ENCODE data around the gene NSUN6.
"Not testable (repeated sequence)": the region's sequence is repeated elsewhere in the genome, so short reads cannot be mapped to it uniquely, and the experiment has no call there.

The NSUN6 gene

DNA sequence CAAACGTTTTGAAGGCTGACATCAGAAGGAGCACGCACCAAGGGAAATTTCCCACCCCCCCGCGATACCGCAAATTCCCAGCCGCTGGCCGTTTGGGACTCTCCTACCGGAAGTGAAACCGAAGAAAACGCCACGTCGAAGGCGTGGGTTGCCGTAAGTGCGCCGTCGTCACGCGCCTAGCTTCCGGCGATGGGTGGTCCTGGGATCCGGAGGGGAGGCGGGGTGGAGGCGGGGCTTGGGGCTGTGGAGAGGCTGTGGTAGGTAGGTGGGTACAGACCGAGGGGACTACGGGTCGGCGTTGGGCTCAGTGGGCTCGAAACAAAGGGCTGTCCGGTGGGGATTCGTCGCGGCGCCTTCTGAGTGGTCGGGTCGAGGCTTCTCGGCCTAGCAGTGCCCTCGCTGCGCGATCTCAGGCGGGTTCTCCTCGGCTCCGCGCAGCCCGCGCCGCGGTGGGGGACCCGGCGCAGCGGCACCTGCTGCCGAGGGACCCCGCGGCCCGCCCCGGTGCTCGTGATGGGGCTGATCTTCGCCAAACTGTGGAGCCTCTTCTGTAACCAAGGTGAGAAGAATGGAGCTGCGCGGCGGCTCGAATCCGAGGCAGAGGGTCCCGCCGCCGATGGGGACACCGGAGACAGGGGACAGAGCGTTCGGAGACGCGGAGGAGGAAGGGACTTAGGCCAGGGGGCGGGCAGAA, 7.9 kb upstream of the NSUN6 start, which contains the start of gene ARL5B:
Gene ARL5B, plus strand, starts transcription at position 307 of the 694 bp plus-strand sequence. Its CDS starts 207 bp downstream, at position 514.
- peak; percentile 99 for DNase-seq

DNA sequence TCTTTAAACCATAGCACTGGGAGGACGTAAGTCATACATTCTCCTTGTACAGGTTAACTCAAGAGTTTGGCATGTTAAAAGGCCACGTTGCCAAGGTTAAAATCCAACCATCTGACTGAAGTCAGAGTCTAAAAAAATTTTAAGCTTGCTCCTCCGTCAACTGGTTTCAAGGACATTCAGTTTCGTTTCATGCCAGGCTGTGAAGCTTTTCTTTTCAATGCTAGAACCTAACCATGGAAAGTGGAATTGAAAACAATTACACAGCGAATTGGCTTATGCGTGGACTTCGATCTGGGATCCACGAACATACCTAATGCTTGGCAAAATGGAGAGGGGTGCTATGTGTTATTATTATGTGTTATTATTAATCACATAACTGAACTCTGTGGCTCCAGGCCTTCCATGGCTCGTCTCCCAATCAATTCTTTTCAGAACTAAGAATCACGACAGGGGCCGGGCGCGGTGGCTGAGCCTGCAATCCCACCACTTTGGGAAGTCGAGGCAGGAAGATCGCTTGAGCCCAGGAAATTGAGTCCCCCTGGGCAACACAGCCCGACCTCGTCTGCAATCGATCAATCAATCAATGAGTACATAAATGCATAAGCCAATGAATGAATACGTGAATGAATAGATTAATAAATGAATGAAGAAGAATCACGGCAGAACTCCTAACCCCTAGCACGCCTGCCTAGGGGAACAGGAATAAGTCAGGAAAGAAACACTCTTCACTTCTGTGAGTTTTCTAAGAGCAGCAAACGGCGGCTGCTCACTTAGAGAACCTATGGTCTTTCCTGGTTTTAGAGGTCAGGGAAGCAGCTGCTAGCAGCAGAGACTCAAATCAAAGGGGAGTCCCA, 7.1 kb upstream of the NSUN6 start:
- DNase-seq, result peak; percentile 31

DNA sequence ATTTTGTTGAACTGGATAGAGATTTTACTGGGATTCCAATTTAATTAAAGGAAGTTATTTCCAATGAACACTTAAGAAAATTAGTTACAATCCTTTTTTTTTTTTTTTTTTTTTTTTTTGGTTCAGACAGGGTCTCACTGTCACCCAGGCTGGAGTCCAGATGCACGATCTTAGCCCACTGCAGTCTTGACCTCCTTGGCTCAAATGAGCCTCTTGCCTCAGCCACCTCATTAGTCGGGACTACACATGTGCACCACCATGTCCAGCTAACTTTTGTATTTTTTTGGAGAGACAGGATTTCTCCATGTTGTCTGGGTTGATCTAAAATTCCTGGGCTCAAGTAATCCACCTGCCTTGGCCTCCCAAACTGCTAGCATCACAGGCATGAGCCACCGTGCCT, 5.3 kb upstream of the NSUN6 start:
- no peak for DNase-seq

DNA sequence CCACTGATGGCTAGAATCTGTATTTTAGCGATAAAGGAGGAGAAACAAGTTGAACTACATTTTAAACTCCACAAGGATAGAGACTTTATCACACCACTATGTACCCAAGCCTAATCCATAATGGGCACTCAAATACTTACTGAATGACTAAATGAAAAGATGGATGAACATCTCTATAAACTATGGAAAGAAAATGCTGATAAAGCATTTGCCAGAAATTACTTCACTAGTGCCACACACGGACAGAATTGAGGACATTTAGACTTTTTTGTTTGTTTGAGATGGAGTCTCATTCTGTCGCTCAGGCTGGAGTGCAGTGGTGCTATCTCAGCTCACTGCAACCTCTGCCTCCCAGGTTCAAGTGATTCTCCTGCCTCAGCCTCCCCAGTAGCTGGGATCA, 1.7 kb upstream of the NSUN6 start:
- DNase-seq, result no peak

GRCh38 chr10:18650404-18650997, 886 bp downstream of the NSUN6 start:
- DNase-seq, result no peak

GRCh38 chr10:18649364-18649959, 1.9 kb downstream of the NSUN6 start:
- DNase-seq, result no peak

DNA sequence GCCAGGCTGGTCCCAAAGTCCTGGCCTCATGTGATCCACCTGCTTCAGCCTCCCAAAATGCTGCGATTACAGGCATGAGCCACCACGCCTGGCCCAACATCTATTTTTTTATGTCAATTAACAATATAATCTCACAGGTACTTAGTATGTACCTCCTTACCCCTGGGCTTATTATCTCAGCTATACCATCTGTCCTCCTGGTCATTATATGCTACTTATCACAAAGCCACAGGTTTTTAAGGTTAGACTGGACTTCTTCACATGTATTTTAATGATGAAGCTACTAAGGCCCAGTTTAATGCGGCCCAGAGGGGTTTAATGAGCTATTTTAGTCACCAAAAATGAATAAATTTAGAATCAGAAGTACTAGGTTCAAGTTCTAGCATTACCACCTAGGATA, 3.4 kb downstream of the NSUN6 start:
- no peak for DNase-seq

- no peak for DNase-seq
Measured at GRCh38 chr10:18647151-18647550, 4.2 kb downstream of the NSUN6 start.

- DNase-seq, result not testable (repeated sequence)
Measured at GRCh38 chr10:18639719-18640118, 11.7 kb downstream of the NSUN6 start.

- DNase-seq, result not testable (repeated sequence)
Measured at GRCh38 chr10:18637400-18637799, 14.0 kb downstream of the NSUN6 start.

DNA sequence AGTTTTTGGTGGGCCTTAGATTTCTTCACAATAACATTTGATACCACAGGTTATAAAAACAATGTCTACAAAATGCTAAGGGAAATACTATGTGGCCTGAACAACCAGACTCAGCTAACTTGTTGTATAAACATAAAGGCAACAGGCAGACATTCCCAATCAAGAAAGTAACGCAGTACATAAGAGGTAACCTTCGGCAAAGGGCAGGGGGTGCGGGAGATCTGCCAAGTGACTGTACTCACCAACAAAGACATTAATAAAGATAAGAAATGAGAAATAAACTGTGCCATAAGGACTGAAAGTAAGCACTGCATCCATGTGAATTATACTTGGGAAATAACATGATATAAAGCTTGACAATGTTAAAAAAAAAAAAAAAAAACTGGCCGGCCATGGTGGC, 15.4 kb downstream of the NSUN6 start:
- DNase-seq, result no peak

- DNase-seq, result not testable (repeated sequence)
Measured at GRCh38 chr10:18632500-18632899, 18.9 kb downstream of the NSUN6 start.

DNA sequence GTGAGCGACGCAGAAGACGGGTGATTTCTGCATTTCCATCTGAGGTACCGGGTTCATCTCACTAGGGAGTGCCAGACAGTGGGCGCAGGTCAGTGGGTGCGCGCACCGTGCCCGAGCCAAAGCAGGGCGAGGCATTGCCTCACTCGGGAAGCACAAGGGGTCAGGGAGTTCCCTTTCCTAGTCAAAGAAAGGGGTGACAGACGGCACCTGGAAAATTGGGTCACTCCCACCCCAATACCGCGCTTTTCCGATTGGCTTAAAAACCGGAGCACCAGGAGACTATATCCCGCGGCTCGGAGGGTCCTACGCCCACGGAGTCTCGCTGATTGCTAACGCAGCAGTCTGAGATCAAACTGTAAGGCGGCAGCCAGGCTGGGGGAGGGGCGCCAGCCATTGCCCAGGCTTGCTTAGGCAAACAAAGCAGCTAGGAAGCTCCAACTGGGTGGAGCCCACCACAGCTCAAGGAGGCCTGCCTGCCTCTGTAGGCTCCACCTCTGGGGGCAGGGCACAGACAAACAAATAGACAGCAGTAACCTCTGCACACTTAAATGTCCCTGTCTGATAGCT, 23.9 kb downstream of the NSUN6 start:
- peak; percentile 65 for DNase-seq

GRCh38 chr10:18625886-18626285, 25.5 kb downstream of the NSUN6 start:
- DNase-seq, result no peak

GRCh38 chr10:18623671-18624070, 27.7 kb downstream of the NSUN6 start:
- peak; percentile 50 for DNase-seq

DNA sequence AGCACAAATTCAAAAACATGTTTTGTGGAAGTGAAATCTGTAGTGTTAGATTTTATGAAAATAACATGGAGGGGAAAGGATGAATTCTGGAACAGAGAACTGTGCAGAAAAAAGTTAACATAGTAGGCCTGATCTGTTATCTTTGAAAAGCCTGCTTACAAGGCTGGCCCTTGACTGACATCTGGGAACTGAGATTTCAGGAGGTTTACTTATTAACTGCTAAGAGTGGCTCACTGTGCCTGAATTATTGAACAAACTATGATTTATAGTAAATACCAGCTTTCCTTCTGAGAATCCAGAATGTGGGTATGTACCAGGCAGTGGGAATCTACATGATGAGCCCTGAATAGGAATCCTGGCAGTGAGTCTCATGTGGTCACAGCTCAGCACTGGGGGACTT, 30.5 kb downstream of the NSUN6 start:
- DNase-seq, result no peak

DNA sequence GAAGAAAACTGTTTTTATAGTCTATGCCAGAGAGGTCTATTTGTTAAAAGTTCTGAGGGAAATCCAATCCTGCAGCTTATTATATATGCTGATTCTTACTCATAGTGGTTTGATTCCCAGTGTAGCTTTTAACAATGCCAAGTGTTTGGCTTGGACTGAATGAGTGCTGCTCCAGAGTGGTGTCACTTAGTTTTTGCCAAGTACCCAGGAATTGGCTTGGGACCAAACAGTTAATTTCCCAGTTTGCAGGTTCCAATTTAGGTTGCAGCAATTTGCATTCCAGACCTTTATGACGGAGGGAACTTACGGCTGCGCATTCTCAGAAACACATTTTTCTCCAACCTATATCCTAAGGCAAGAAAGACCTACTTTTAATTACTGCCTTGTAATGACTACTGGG, 32.4 kb downstream of the NSUN6 start:
- DNase-seq, result no peak

- no peak for DNase-seq
Measured at GRCh38 chr10:18616337-18616736, 35.0 kb downstream of the NSUN6 start.

GRCh38 chr10:18615618-18616017, 35.8 kb downstream of the NSUN6 start:
- no peak for DNase-seq

DNA sequence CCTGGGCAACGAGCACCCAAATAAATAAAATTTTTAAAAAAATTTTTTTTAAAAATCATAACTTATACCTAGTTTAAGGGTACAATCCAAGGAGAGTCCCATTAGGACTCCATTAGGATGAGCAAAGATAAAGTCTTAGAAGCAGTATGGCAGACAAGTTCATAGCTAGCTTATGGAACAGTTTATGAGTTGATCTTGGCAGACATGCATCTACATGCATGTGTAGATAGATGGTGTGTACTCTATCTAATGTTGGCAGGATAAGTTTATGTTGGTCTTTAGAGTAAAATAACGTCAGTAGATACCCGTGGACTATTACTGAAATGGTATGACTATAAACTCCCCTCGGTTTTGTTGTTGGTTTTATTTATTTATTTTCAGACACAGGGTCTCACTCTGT, 40.2 kb downstream of the NSUN6 start:
- no peak for DNase-seq

GRCh38 chr10:18610517-18610916, 40.9 kb downstream of the NSUN6 start:
- DNase-seq, result peak; percentile 47

GRCh38 chr10:18608596-18608995, 42.8 kb downstream of the NSUN6 start:
- DNase-seq, result no peak

All from fibroblast of upper back skin (primary cell).